HG03039 (cell line): ENCODE data around the gene RASD2.

Experiments used
- ATAC-seq: cut with Tn5 transposase; IDR thresholded peaks from one replicate; pipeline ENCODE4 v1.9.1; 2021; ENCODE audit warnings: mild to moderate bottlenecking, moderate library complexity; ENCODE audit not compliant: unreplicated experiment

RASD2 gene

GRCh38 chr22:35517769-35518530 lies 22.7 kb upstream of the RASD2 start:
- no peak for ATAC-seq

- ATAC-seq = no peak
Measured at GRCh38 chr22:35518811-35519210, 21.8 kb upstream of the RASD2 start.

- no peak for ATAC-seq
Measured at GRCh38 chr22:35519306-35520000, 21.2 kb upstream of the RASD2 start.

GRCh38 chr22:35521358-35522224 lies 19.0 kb upstream of the RASD2 start:
- no peak for ATAC-seq

- ATAC-seq = no peak
Measured at GRCh38 chr22:35522225-35523149, 18.1 kb upstream of the RASD2 start.

GRCh38 chr22:35523167-35523947 lies 17.3 kb upstream of the RASD2 start:
- ATAC-seq = no peak

- ATAC-seq = no peak
Measured at GRCh38 chr22:35524966-35525686, 15.5 kb upstream of the RASD2 start.

GRCh38 chr22:35525687-35526332 lies 14.8 kb upstream of the RASD2 start:
- no peak for ATAC-seq

GRCh38 chr22:35526333-35526979 lies 14.2 kb upstream of the RASD2 start:
- ATAC-seq = no peak

- no peak for ATAC-seq
Measured at GRCh38 chr22:35528927-35529326, 11.7 kb upstream of the RASD2 start.

- no peak for ATAC-seq
Measured at GRCh38 chr22:35530700-35531099, 9.9 kb upstream of the RASD2 start.

- no peak for ATAC-seq
Measured at GRCh38 chr22:35531202-35531601, 9.4 kb upstream of the RASD2 start.

- no peak for ATAC-seq
Measured at GRCh38 chr22:35531676-35532075, 9.0 kb upstream of the RASD2 start.

GRCh38 chr22:35533365-35534029 lies 7.1 kb upstream of the RASD2 start:
- ATAC-seq = no peak

- no peak for ATAC-seq
Measured at GRCh38 chr22:35534091-35534490, 6.5 kb upstream of the RASD2 start.

GRCh38 chr22:35537232-35537631 lies 3.4 kb upstream of the RASD2 start:
- no peak for ATAC-seq

GRCh38 chr22:35538801-35539321 lies 1.8 kb upstream of the RASD2 start:
- no peak for ATAC-seq
